LNCaP clone FGC (cell line): ENCODE measurements around the gene WDR64.

Source experiments
- DNase-seq: peaks from one replicate; pipeline ENCODE4 v3.0.0-alpha.2; 2011; ENCODE audit warnings: low read depth
- H3K4me3 ChIP-seq: 2 replicates; pipeline ENCODE4 v1.5.1; 2011; ENCODE audit warnings: mild to moderate bottlenecking, low read depth, low read length, control low read depth
- TF ChIP-seq, protein P1 (sequence below): IDR thresholded peaks from 2 replicates; pipeline ENCODE4 v1.5.1; 2012; ENCODE audit warnings: mild to moderate bottlenecking; ENCODE audit not compliant: control insufficient read depth, insufficient read depth; ENCODE audit errors: extremely low read depth

The WDR64 gene

DNA sequence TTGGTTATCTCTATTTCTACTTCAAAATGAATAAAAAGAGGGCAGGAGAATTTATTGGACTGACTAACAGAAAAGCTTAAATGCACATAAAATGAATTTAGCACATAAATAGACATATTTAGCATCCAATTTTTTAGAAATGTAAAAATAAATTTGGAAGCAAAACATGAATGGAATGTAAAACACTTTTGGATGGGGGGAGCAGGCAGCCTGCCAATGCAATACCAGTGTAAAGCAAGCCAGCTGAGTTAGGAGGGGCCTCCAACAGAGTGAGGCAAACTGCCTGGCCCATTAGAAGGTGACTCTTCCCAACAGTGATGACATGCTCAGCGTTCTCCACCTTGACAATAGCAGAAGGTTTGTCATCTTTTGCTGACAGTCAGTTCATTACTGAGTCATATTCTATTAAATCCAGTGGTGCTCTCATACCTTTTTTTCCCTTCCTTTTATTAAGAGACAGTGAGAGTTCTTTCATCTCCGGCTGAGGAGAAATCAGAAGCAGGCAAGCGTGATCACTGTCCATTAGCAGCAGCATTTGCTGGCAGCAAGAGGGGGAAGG, 176.5 kb downstream of the WDR64 start:
- TF ChIP-seq, protein P1, sequence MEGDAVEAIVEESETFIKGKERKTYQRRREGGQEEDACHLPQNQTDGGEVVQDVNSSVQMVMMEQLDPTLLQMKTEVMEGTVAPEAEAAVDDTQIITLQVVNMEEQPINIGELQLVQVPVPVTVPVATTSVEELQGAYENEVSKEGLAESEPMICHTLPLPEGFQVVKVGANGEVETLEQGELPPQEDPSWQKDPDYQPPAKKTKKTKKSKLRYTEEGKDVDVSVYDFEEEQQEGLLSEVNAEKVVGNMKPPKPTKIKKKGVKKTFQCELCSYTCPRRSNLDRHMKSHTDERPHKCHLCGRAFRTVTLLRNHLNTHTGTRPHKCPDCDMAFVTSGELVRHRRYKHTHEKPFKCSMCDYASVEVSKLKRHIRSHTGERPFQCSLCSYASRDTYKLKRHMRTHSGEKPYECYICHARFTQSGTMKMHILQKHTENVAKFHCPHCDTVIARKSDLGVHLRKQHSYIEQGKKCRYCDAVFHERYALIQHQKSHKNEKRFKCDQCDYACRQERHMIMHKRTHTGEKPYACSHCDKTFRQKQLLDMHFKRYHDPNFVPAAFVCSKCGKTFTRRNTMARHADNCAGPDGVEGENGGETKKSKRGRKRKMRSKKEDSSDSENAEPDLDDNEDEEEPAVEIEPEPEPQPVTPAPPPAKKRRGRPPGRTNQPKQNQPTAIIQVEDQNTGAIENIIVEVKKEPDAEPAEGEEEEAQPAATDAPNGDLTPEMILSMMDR: no peak
- no peak overlapping the region for H3K4me3 ChIP-seq
- no peak for DNase-seq

DNA sequence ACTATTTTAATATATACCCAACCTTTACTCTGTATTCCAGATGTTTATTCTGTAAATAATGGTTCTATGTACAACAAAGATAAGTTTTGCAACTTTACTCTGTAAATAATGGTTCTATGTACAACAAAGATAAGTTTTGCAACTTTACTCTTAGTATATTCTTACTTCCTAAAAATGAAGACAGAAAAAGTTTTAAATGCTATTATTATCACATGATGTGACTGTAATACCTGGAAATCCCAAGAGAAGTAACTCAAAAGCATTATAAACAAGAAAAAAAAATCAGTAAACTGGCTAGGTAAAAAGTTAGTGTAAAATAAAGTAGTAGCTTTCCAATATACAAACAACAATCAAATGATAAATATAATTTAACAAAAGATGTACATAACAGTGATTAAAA, 177.4 kb downstream of the WDR64 start:
- DNase-seq: no peak
- H3K4me3 ChIP-seq: no peak overlapping the region
- TF ChIP-seq, protein P1: no peak

DNA sequence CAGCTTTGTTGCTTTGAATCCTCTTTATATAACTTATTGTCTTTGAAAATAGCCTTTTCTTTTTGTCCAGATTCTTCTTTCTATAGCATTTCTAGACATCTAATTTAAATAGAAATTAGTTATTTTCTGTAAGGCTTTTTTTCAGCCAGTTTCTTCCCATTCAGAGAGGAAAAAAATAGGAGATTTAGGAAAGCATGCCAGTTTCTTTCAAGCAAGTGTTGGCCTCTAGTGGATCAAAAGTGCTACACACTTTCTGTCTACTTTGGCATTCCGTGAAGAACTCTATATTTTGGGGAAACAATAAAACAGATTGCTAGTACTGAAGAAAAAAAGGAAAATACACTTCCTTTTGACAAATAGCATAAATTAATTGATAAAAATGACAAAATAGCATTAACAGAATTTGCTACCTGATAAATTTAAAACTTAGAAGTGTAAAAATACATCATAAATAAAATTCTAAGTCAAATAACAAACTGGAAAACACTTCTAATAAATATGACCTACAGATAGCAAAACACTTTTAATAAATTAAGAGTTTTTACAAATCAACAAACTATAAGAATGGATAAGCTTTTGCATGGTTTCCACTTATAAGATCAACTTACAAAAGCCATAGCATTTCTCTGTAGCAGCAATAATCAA, 182.8 kb downstream of the WDR64 start:
- no peak overlapping the region for H3K4me3 ChIP-seq
- peak; percentile 18 for DNase-seq
- TF ChIP-seq, protein P1: peak; percentile 75

DNA sequence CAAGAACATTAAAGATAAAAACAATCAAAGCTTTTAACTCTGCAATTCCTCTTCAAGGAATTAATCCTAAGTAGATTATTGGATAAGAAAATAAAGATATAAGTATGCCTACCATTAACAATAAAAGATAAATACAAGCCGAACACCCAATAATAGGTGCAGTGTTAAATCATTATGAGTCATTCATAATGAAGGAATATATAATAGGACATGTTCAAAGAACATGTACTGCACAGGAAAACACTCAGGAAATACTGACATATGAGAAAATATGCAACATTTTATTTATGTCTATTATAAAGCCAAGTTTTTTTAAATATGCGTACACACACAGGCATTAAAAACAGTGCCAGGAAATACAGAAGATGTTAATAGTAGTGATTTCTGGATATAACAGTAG, 184.9 kb downstream of the WDR64 start:
- DNase-seq: no peak
- TF ChIP-seq, protein P1: no peak
- H3K4me3 ChIP-seq: no peak overlapping the region

DNA sequence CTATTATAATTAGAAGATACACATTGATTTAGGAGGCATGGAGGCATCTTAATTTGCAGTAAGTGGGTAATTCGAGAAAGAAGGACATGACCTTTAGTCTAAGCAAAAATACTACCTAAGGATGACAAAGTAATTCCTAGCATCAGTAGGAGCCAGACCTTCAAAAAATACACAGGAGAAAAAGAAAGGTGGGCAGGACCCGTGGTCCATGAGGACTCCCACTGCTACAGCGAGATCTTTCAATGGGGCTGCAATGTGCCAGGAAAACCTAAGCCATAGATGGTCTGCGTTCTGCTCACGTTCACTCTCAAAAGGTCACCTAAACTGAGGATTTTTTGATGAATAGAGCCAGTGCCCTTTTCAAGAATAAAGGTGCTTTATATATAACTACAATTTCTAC, 185.3 kb downstream of the WDR64 start:
- TF ChIP-seq, protein P1: no peak
- DNase-seq: no peak
- H3K4me3 ChIP-seq: no peak overlapping the region

DNA sequence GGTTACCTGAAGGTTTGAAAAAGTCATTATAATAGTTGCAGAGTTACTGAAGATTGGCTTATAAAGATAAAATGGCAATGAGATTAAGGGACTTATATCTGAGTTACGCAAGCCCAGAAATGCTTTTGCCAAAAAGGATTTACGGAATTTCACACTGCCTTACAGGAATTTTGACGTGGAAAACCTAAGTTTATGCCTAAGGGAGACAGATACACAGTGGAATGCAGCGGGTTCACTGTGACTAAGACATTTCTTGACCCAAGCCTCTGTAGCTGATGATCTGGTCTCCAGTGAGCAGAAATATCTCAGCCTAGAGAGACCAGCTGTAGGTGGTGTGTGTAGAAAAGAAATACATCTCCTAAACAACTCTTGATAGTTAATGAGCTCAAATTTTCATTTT, 185.8 kb downstream of the WDR64 start:
- TF ChIP-seq, protein P1: no peak
- DNase-seq: no peak
- no peak overlapping the region for H3K4me3 ChIP-seq

DNA sequence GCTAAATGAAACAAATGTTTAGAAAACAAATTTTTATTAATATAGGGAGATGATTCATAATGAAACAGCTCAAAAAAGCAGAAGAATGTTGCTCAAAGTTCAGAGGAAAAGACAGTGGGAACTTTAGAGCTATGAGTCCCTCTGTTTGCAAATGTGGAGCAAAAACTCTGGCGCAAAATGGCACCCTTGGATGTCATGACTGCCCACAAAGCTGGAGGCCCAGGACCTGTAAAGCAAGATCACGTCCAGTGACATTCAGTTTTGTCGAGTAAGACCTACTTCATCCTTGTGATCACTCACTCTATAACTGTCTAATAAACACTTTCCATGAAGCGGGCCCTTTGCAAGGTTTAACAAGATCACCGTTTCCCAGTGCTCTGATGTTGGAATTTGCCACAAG, 186.8 kb downstream of the WDR64 start:
- H3K4me3 ChIP-seq: no peak overlapping the region
- TF ChIP-seq, protein P1: no peak

More for the DNA sequence above, 186.8 kb downstream of the WDR64 start:
- no peak for DNase-seq
